Mesenteric fat pad (tissue), 1 donor: ENCODE results near the gene PRDM16. TPM values are rescaled to one million over a fixed set of nuclear protein-coding genes. Genes with fewer than 3 reads are reported as not detected.

ENCODE experiments used
- DNase-seq: peaks from one replicate; pipeline ENCODE4 v3.0.0-alpha.2; 2020; ENCODE audit warnings: low spot score
- total RNA-seq: library from RNA; stranded (reverse); fragmentation: NEBNext Ultra II Directional; extraction: Animal tissue kit (Norgen Biotek cat#: 25700); gene quantifications from one replicate; pipeline ENCODE4 v1.2.1, GENCODE V29; 2021
- donor health status: DM: yes; HTN: yes; CAD: no.

Gene PRDM16
- total RNA-seq, 1 donor from 2014 or later = 3.9 TPM

GRCh38 chr1:3436451-3436850 is 367.4 kb downstream of the PRDM16 start:
- no peak for DNase-seq

GRCh38 chr1:3436901-3437300 is 367.9 kb downstream of the PRDM16 start:
- no peak for DNase-seq

GRCh38 chr1:3438661-3439180 is 369.7 kb downstream of the PRDM16 start:
- DNase-seq = no peak

- no peak for DNase-seq
Observed at GRCh38 chr1:3439346-3440299, 370.6 kb downstream of the PRDM16 start.

GRCh38 chr1:3440300-3440681 is 371.3 kb downstream of the PRDM16 start:
- no peak for DNase-seq

GRCh38 chr1:3440711-3441409 is 371.9 kb downstream of the PRDM16 start:
- DNase-seq = no peak

- no peak for DNase-seq
Observed at GRCh38 chr1:3441410-3441847, 372.4 kb downstream of the PRDM16 start.

GRCh38 chr1:3441880-3442279 is 372.9 kb downstream of the PRDM16 start:
- DNase-seq = no peak

- DNase-seq = no peak
Observed at GRCh38 chr1:3442331-3442730, 373.3 kb downstream of the PRDM16 start.

GRCh38 chr1:3442901-3443300 is 373.9 kb downstream of the PRDM16 start:
- no peak for DNase-seq

GRCh38 chr1:3443807-3444206 is 374.8 kb downstream of the PRDM16 start:
- DNase-seq = no peak

- DNase-seq = no peak
Observed at GRCh38 chr1:3444298-3444697, 375.3 kb downstream of the PRDM16 start.

- DNase-seq = no peak
Observed at GRCh38 chr1:3444736-3445135, 375.7 kb downstream of the PRDM16 start.

GRCh38 chr1:3450202-3450863 is 381.3 kb downstream of the PRDM16 start:
- DNase-seq = no peak

GRCh38 chr1:3450983-3451382 is 382.0 kb downstream of the PRDM16 start:
- no peak for DNase-seq

GRCh38 chr1:3451994-3452865 is 383.2 kb downstream of the PRDM16 start:
- DNase-seq = no peak

GRCh38 chr1:3452866-3453175 is 383.8 kb downstream of the PRDM16 start:
- DNase-seq = no peak

GRCh38 chr1:3453203-3453761 is 384.3 kb downstream of the PRDM16 start:
- DNase-seq = no peak

- DNase-seq = no peak
Observed at GRCh38 chr1:3453891-3454810, 385.1 kb downstream of the PRDM16 start, which contains the start of gene ARHGEF16. Gene ARHGEF16 (plus strand): TSS chr1:3454665. CDS start chr1:3463085, 8,420 bp downstream.
